HepG2 (cell line): ENCODE results near the gene CLBA1. TPM values are rescaled to one million over a fixed set of nuclear protein-coding genes. Genes with fewer than 3 reads are reported as not detected.
A peak's percentile ranks its signal among the peaks of the same experiment; 100 is the strongest.

Experiments
- CAMTA2 ChIP-seq: sonication (generic); formaldehyde crosslinking; IDR thresholded peaks from 2 replicates; pipeline ENCODE4 v1.4.0; 2020; ENCODE audit warnings: mild to moderate bottlenecking, missing genetic modification reagents, borderline replicate concordance
- DNMT1 ChIP-seq: sonication (generic); formaldehyde crosslinking; IDR thresholded peaks from 2 replicates; pipeline ENCODE4 v1.5.1; 2020; ENCODE audit warnings: mild to moderate bottlenecking, missing genetic modification reagents
- ETV6 ChIP-seq: sonication (generic); formaldehyde crosslinking; conservative IDR thresholded peaks from 2 replicates; pipeline ENCODE4 v1.4.0; 2020; ENCODE audit warnings: missing genetic modification reagents
- HNF4G ChIP-seq, 2 experiments: sonication (generic) in 1 of 2; formaldehyde crosslinking in 1 of 2; IDR thresholded peaks; 2 replicates each; pipeline versions ENCODE4 v1.4.0 to v1.6.1; 2011 to 2020; ENCODE audit warnings: borderline replicate concordance in 2 of 2, low read depth in 2 of 2, mild to moderate bottlenecking in 2 of 2, low read length in 1 of 2, missing genetic modification reagents in 1 of 2, moderate library complexity in 1 of 2
- IKZF4 ChIP-seq: sonication (generic); formaldehyde crosslinking; IDR thresholded peaks from 2 replicates; pipeline ENCODE4 v1.5.1; 2020; ENCODE audit warnings: borderline replicate concordance, mild to moderate bottlenecking, low read depth, missing genetic modification reagents; ENCODE audit errors: not compliant biosample characterization
- IRF2 ChIP-seq: IDR thresholded peaks from 2 replicates; pipeline ENCODE4 v1.6.1; 2018; ENCODE audit warnings: missing genetic modification reagents, missing compliant biosample characterization
- JARID2 ChIP-seq: sonication (generic); formaldehyde crosslinking; IDR thresholded peaks from 2 replicates; pipeline ENCODE4 v1.8.1; 2023; ENCODE audit warnings: missing genetic modification reagents, inconsistent platforms; ENCODE audit not compliant: insufficient replicate concordance
- KAT8 ChIP-seq: IDR thresholded peaks from 2 replicates; pipeline ENCODE4 v1.6.1; 2016; ENCODE audit warnings: missing genetic modification reagents, missing compliant biosample characterization
- MAFG ChIP-seq: sonication (generic); formaldehyde crosslinking; IDR thresholded peaks from 2 replicates; pipeline ENCODE4 v1.5.1; 2020; ENCODE audit warnings: mild to moderate bottlenecking, missing genetic modification reagents
- NFE2L1 ChIP-seq: sonication (generic); formaldehyde crosslinking; IDR thresholded peaks from 2 replicates; pipeline ENCODE4 v1.4.0; 2020; ENCODE audit warnings: missing genetic modification reagents, mild to moderate bottlenecking, borderline replicate concordance
- SIX4 ChIP-seq: sonication (generic); formaldehyde crosslinking; IDR thresholded peaks from 2 replicates; pipeline ENCODE4 v1.4.0; 2020; ENCODE audit warnings: missing genetic modification reagents
- SNRNP70 ChIP-seq: fragments of 200-400 bp; formaldehyde crosslinking; IDR thresholded peaks from 2 replicates; pipeline ENCODE4 v1.6.1; 2017; ENCODE audit warnings: mild to moderate bottlenecking, low read depth, low read length, moderate library complexity
- ZFP91 ChIP-seq: sonication (generic); formaldehyde crosslinking; IDR thresholded peaks from 2 replicates; pipeline ENCODE4 v1.9.0; 2022; ENCODE audit warnings: missing genetic modification reagents, mild to moderate bottlenecking, borderline replicate concordance
- ZNF10 ChIP-seq: sonication (generic); formaldehyde crosslinking; IDR thresholded peaks from 2 replicates; pipeline ENCODE4 v1.4.0; 2020; ENCODE audit warnings: mild to moderate bottlenecking, low read depth, missing genetic modification reagents, borderline replicate concordance
- ZNF570 ChIP-seq: sonication (generic); formaldehyde crosslinking; IDR thresholded peaks from 2 replicates; pipeline ENCODE4 v1.4.0; 2020; ENCODE audit warnings: mild to moderate bottlenecking, missing genetic modification reagents, borderline replicate concordance
- ZNF75D ChIP-seq: sonication (generic); formaldehyde crosslinking; IDR thresholded peaks from 2 replicates; pipeline ENCODE4 v1.8.1; 2023; ENCODE audit warnings: missing genetic modification reagents, mild to moderate bottlenecking, borderline replicate concordance
- ZNF768 ChIP-seq: sonication (generic); formaldehyde crosslinking; IDR thresholded peaks from 2 replicates; pipeline ENCODE4 v1.4.0; 2020; ENCODE audit warnings: missing genetic modification reagents
- ZNF792 ChIP-seq: IDR thresholded peaks from 2 replicates; pipeline ENCODE4 v1.6.1; 2016
- ZNF816 ChIP-seq: sonication (generic); formaldehyde crosslinking; IDR thresholded peaks from 2 replicates; pipeline ENCODE4 v1.8.0; 2022; ENCODE audit warnings: missing genetic modification reagents, mild to moderate bottlenecking, borderline replicate concordance
- ZNF83 ChIP-seq: sonication (generic); formaldehyde crosslinking; IDR thresholded peaks from 2 replicates; pipeline ENCODE4 v1.4.0; 2020; ENCODE audit warnings: missing genetic modification reagents, mild to moderate bottlenecking, borderline replicate concordance
- ZSCAN21 ChIP-seq: sonication (generic); formaldehyde crosslinking; IDR thresholded peaks from 2 replicates; pipeline ENCODE4 v1.8.0; 2022; ENCODE audit warnings: mild to moderate bottlenecking, missing genetic modification reagents, moderate library complexity, borderline replicate concordance
- polyA plus RNA-seq, 8 experiments: library from polyadenylated mRNA; depleted of rRNA in 3 of 8; stranded (reverse) in 7 of 8; unstranded in 1 of 8; fragments of >200 nt; fragmentation: Illumina TruSeq in 4 of 8; extraction: Trizol in 4 of 8; gene quantifications; 2 replicates each; pipeline versions ENCODE4 v1.2.1 to v1.2.3, GENCODE V29; 2011 to 2016; ENCODE audit warnings: low read depth in 4 of 8, missing spikeins in 1 of 8, mixed read lengths in 1 of 8; ENCODE audit not compliant: insufficient read depth in 1 of 8
- total RNA-seq, 5 experiments: library from RNA; depleted of rRNA; stranded (reverse); fragments of >200 nt; fragmentation: Illumina TruSeq; extraction: Trizol; gene quantifications; 2 replicates each; pipeline ENCODE4 v1.2.3, GENCODE V29; 2016; ENCODE audit warnings: low read depth in 1 of 5
- TF ChIP-seq, protein P1 (sequence below): sonication (generic); formaldehyde crosslinking; IDR thresholded peaks from 2 replicates; pipeline ENCODE4 v1.4.0; 2020; ENCODE audit warnings: missing genetic modification reagents
- TF ChIP-seq, protein P2 (sequence below): sonication (generic); formaldehyde crosslinking; IDR thresholded peaks from 2 replicates; pipeline ENCODE4 v1.5.0; 2020; ENCODE audit warnings: mild to moderate bottlenecking, missing genetic modification reagents

CLBA1 gene
- total and polyA plus RNA-seq, 2 of the 13 experiments (the other 11 are each of a cell fraction or from before 2014, with no cell fraction given), result 1.2 to 1.4 TPM

DNA sequence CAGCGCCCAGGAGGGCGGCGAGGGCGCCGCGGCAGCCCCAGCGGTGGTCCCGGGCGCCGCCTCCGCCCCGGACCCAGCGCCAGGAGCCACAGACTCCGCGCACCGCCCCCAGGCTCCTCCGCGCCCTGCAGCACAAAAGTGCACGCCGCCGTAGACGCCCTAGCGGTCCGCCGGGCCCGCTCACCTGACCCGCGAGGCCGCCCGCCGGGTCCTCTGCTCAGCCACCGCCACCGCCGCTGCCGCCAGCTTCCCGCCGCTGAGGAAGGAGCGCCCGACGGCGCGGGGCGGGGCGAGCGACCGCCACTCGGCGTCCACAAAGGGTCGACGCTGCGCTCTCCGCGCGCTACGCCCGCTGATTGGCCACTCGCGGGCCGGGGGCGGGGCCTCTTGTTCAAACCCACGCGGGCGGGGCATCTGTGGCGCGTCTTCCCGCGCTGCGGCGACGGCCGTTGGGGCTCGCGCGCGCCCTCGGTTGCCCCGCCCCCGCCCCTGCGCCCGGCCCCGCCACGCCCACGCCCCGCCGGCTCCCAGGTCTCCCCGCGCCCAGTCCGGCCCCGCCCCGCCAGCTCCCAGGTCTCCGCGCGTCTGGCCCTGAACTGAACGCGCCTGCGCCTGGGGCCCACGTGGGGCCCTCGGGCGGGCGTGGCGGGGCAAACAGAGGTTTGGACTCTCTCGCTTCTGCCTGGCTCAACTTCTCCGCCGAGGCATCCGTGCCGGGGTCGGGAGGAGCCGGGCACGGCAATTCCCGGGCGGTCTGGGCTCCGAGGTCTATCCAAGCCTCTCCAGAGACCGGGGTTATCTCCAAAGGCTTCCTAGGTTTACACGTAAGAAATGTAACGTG is 35.4 kb downstream of the CLBA1 start, which contains the start of gene CDCA4 (continued):
- peak; percentile 78; the same call in 1 of the 2 replicates for TF ChIP-seq ZNF816 (CRISPR knock-in tag)
- no peak for TF ChIP-seq NFE2L1 (CRISPR knock-in tag)
- TF ChIP-seq, protein P1, sequence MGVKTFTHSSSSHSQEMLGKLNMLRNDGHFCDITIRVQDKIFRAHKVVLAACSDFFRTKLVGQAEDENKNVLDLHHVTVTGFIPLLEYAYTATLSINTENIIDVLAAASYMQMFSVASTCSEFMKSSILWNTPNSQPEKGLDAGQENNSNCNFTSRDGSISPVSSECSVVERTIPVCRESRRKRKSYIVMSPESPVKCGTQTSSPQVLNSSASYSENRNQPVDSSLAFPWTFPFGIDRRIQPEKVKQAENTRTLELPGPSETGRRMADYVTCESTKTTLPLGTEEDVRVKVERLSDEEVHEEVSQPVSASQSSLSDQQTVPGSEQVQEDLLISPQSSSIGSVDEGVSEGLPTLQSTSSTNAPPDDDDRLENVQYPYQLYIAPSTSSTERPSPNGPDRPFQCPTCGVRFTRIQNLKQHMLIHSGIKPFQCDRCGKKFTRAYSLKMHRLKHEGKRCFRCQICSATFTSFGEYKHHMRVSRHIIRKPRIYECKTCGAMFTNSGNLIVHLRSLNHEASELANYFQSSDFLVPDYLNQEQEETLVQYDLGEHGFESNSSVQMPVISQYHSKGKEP, result no peak
- no peak for TF ChIP-seq JARID2
- TF ChIP-seq ZNF83, result no peak
- TF ChIP-seq ETV6 (CRISPR knock-in tag), result no peak
- TF ChIP-seq ZSCAN21 (CRISPR knock-in tag), result peak; percentile 37; the same call in 1 of the 2 replicates
- TF ChIP-seq HNF4G (IDR thresholded peaks at IDR 0.05; ENCODE audit: borderline replicate concordance, low read depth, low read length), result no peak
- TF ChIP-seq HNF4G (CRISPR knock-in tag; IDR thresholded peaks at IDR 0.05; ENCODE audit: borderline replicate concordance, low read depth), result no peak
- TF ChIP-seq IRF2 (CRISPR knock-in tag), result no peak
- peak; percentile 51; the same call in 1 of the 2 replicates for TF ChIP-seq ZNF792 (CRISPR knock-in tag)
- TF ChIP-seq MAFG, result no peak
- TF ChIP-seq ZNF768 (CRISPR knock-in tag), result no peak; the same call in 1 of the 2 replicates
- TF ChIP-seq ZFP91, result no peak
- TF ChIP-seq SNRNP70, result no peak
- no peak for TF ChIP-seq ZNF75D (CRISPR knock-in tag)
- TF ChIP-seq IKZF4 (CRISPR knock-in tag), result no peak
- no peak for TF ChIP-seq DNMT1 (CRISPR knock-in tag)
- TF ChIP-seq ZNF10, result no peak
- peak; percentile 57; the same call in 1 of the 2 replicates for TF ChIP-seq KAT8 (CRISPR knock-in tag)
- TF ChIP-seq CAMTA2 (CRISPR knock-in tag), result no peak
- TF ChIP-seq ZNF570 (CRISPR knock-in tag), result no peak
- TF ChIP-seq, protein P2, sequence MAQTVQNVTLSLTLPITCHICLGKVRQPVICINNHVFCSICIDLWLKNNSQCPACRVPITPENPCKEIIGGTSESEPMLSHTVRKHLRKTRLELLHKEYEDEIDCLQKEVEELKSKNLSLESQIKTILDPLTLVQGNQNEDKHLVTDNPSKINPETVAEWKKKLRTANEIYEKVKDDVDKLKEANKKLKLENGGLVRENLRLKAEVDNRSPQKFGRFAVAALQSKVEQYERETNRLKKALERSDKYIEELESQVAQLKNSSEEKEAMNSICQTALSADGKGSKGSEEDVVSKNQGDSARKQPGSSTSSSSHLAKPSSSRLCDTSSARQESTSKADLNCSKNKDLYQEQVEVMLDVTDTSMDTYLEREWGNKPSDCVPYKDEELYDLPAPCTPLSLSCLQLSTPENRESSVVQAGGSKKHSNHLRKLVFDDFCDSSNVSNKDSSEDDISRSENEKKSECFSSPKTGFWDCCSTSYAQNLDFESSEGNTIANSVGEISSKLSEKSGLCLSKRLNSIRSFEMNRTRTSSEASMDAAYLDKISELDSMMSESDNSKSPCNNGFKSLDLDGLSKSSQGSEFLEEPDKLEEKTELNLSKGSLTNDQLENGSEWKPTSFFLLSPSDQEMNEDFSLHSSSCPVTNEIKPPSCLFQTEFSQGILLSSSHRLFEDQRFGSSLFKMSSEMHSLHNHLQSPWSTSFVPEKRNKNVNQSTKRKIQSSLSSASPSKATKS (CRISPR knock-in tag), result no peak
- TF ChIP-seq SIX4 (CRISPR knock-in tag), result no peak
